KG1 (cell line): ENCODE data around the gene GALNT9.

Experiments used
- DNase-seq: peaks from one replicate; lab custom pipeline; 2025; lab: John Stamatoyannopoulos, UW

GALNT9 gene

DNA sequence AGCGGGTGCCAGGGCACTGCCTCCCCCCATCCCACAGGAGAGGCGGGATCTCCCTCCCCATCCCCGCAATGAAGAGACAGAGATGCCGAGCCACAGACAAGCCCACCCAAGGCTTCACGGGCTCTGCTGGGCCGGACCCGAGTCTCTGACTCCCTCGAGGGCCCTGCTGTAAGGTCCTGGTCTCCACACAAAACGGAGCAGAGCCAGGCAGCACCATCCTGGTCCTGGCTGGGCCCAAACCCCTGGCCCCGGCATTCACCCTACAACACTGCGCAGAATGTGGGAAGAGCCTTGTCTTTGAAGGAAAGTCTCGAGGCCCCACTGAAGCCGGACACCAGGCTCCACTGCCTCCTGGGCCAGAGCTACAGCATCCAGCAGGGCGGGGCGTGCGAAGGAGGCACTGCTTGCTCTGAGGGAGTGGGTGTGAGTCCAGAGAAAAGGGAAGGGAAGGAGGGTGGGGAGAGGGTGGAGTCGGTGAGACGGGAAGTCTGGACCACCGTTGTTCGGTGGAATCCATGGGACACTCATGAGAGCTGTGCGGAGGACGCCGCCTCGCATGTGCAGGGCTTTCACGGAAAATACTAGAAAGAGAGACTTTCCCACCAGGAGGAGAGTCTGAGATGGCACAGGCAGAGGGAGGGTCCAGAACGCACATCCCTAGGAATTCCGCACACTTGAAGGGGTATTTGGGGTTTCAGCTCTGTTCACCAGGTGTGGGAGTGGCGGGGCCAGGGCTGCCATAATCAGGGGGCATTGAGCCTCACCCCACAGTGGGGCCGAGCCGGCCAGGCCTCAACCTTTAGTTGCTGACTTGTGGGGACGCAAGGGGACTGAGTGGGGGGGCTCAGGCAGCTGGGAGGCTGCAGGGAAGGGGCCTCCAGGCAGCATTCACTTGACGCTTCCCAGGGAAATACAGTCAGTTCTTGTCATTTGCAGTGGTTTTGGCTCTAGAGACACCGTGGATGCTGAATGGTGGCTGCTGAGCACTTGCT is 36.8 kb downstream of the GALNT9 start:
- no peak for DNase-seq

DNA sequence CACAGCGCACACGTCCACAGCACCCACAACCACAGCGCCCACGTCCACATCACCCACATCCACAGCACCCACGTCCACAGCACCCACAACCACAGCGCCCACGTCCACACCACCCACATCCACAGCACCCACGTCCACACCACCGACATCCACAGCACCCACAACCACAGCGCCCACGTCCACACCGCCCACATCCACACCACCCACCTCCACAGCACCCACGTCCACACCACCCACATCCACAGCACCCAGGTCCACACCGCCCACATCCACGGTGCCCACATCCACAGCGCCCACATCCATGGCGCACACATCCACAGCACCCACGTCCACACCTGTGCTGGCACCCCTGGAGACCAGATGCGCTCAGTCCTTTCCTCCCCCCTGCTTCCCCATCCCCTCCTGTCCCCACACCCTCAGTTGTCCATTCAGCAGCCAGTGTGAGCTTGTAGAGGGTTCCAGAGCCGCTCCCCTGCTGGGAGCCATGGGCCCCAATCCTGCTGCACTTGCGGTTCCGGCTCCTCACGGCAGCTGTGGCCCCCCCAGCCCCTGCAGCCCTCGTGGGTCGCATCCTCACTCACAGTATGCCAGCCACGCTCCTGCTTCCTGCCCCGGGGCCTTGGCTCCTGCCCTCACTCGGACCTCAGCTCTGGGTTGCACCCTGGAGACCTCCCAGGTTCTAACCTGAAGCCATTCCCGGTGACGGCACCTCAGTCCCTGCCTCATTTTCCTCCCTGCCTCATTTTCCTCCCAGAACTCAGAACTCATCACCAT is 37.8 kb downstream of the GALNT9 start:
- no peak for DNase-seq

DNA sequence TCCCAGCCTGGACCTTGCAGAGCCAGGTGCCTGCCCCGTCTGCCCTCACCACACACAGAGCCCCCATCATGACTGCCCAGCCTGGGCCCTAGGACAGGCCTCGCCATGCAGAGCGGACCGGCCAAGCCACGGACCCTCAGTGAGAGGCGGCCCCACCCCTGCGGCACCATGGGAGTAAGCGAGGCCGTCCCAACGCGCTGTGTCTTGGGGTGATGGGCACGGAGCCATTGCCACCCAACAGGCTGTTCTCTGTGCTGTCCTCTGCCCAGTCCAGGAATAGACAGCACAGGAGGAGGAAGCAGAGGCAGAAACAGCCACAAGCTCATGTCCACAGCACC is 39.2 kb downstream of the GALNT9 start:
- no peak for DNase-seq

DNA sequence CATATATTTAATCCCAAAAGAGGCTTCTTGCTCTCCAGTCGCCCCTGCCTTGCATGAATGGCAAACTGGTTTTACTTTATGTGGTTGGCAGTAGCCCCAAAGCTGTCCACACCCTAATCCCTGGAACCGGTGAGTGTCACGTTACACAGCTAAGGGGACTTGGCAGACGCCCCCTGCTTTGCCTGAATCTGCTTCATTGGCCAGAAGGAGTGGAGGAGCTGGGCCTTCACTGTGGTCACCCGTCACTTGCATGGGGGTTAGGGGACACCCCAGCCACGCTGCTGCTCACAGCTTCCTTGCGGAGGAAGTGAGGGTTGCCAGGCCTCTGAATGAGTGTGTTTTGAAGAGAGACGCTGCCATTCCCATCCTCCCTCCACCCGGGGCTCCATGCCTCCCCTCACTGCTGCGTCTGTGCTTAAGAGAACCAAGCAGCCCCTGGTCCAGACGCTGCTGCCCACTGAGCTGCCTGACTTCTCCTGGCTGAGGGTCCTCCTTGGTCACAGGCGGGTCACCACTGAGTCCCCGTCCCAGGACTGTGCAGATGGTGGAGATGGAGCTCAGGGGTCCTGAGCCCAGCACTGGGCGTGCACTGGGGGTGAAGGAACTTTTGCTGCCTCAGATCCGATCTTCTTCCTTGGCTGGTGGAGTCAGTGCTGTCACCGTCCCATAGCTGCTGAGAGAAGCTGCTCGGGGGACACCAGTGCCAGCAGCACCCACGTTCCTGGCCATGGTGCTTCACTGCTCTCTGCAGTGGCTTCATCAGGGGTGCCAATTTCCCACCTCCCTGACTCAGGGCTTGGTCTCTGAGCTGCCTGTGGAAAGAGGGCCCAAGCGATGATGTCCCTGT is 39.8 kb downstream of the GALNT9 start:
- DNase-seq, result no peak

DNA sequence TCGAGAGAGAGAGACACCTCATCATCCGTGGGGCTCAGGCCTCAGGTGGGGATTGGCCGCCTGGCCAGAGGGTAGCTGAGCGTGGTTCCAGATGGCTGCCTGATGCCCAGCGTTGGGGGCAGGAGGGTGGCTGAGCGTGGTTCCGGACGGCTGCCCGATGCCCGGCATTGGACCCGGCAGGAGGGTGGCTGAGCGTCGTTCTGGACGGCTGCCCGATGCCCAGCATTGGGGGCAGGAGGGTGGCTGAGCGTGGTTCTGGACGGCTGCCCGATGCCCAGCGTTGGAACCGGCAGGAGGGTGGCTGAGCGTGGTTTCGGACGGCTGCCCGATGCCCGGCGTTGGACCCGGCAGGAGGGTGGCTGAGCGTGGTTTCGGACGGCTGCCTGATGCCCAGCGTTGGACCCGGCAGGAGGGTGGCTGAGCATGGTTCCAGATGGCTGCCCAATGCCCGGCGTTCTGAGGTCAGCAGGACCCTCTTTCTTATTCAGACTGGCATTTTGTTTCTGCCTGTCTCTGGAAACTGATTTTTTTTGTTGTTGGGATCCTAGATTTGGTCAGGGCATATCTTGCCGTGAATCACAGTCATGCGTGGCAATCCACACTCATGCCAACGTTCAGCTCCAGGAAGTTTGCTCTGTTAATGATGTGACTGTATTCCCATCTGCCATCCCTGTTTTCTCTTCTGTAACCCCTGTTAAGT is 40.7 kb downstream of the GALNT9 start:
- DNase-seq, result no peak

DNA sequence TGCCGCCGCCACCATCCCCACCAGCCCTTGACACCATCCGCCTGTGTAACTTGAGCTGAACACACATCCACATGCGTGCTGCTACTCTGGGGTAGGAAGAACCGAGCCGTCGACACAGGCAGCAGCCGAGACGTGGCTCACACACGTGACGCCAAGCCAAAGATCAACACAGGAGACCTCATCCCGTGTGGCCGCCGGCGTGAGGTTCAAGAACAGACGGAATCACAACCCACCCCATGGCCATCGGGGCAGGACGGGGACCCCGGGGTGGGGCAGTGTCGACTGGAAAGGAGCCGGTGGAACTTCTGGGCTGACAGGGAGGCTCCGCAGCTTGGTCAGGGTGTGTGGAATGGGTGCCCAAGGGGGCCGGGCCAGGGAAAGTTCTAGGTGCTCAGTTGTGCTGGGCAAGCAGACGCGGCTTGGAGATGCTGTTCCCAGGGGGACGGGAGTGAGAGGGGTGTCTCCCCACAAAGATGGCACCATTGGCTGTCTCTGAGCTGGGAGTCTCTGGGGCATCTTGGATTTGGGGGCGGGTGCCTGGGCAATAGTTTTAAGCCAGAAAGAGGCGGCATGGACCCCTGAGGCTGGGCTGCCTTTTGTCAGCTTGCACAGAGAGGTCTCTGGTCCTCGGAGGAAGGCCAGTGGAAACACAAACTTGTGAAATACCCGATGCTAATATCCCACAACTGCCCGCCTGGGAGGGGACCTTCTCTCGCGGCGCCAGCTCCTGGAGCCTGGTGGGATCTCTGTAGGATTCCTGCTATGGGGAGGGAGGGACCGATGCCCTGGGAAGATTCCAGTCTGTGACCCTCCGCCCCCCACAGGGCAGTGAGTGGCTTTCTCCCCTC is 41.8 kb downstream of the GALNT9 start:
- no peak for DNase-seq

DNA sequence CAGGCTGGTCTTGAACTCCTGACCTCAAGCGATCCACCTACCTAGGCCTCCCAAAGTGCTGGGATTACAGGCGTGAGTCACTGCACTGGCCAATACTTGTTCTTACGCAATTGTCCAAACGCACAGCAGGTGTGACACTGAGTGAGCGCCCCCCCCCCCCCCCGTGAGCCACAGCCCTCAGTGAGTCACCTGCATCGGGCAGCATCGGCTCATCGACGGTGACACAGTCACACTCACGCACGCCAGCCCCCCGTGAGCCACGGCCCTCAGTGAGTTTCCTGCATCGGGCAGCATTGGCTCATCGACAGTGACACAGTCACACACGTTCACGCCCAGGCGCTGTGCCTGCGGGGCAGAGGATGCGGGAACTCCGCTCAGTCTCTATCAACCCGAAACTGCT is 42.5 kb downstream of the GALNT9 start:
- DNase-seq, result no peak

DNA sequence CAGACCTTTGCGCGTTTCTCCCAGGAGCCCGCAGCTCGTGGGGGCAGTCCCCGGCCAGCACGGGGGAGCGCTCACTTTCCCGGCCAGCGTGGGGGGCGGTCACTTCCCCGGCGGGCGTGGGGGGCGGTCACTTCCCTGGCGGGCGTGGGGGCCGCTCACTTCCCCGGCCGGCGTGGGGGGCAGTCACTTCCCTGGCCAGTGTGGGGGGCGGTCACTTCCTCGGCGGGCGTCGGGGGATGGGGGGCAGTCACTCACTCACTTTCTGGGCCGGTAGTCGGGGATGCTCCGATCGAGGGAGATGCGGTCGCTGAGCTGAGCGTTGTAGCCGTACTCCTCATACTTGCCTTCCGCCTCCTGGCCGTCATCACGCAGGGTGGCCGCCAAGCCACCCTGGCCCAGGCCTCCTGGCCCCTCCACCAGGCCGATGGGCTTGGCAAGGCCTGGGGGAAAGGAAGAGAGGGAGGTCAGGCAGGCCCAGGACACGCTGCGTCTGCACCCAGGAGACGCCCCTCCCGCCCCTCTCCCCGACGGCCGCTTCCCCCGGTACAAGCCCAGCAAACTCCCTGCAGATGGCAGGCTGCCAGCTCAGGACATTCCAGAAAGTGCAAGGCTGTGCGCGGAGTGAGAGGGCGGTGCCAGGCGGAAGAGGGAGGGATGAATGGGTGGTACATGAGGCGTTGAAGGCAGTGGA is 43.3 kb downstream of the GALNT9 start:
- no peak for DNase-seq

DNA sequence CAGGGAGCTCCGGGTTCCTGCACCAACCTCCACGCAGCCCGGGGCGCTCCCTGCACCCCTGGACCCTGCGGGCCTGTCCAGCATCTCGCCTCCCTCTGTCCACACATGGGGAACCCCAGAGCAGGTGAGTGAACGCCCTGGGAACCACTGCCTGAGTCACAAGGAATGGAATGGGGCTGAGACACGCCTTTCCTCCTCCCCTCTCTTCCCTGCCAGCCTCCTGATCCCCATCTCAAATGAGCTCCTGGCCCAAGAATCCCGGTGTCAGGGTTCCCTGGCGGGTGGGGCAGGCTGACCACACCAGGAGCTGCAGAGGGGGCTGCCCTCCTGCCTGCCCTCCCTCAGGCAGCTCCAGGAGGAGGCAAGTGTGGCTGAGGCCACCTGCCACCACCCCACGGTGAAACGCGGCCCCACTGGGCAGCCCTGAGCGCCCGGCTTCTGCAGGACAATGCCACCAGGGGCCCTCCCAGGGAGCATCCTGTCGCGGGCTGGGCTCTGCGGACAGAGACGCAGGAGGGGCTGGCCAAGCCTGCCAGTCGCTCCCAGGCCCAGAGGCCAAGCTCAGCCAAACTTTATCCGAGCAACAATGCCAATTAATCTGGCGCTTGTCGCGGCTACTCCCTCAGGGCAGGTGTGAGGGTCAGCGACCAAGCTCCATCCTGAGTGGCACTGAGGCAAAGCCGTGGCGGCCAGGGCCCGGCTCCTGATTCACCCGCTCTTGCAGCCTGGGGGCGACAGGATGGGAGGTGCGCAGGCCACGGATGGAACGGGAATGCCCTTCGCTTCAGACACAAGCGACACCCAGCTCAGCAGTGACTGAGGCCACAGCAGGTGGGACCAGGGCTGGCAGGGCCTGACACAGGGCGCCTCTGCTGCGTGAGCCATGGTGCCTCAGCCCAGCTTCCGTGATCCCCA is 44.3 kb downstream of the GALNT9 start:
- no peak for DNase-seq

DNA sequence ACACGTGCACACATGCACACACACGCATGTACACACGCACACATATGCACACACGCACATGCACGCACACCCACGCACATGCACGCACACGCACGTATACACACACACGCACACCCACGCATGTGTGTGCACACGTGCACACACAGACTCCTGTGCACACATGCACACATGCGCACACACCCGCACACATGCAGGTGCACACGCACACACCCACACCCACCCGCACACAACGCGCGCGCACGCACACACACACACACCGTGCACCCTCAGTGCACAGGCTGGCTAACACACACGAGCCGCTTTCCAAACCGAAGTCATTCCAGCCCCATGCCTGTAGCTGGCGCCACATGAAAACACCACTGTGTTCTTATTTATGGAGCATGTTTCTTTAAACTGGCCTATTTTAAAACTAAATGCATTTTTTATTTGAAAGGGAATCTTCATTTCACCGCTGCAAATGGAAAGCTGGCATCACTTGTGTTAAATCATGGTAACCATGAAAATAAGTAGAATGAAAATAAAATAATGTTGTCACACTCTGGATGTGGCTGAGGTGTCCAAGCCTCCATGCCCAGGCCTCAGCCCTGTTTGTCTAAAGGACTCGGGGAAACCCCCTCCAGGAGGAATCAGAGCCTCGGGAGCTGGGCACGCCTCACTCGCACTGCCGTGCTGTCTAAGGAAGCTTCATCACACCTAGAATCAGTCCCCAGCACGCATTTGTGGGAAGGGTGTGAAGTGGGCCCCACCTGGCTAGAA is 45.1 kb downstream of the GALNT9 start:
- no peak for DNase-seq

DNA sequence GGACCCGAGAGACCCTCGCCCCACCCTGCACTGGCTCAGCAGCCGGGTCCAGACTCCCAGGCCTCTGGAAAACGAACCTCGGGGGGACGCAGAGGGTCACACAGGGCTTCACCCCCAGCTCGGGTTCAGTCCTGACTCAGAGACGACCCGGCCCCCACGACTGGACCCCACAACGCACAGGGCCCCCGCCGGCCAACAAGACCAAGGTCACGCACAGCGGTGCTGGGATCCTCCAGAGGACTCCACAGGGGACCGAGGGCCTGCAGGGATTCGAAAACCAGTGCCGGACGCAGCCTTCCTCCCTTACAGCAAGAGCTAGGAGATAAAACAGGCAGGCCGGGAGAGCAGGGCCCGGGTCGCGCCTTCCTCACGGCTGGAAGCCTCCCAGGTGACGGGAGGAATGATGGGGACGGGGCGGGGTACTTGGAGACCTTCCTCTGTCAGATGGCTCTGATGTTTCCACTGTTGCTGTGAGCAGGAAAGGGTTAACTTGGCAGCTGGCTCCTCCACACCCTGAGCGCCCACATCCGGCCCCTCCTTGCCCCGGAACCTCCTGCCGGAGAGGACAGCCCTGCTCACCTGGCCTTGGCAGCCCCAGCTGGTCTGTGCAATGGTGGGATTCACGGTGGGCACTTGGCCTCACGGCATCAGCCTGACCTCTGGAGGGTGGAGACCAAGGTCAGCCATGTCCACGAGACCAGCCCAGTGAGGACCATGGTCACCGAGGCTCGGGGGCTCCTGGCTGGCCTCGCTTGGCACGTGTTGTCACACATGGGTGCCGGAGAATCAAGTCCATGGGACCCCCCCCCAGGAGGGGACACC is 46.2 kb downstream of the GALNT9 start:
- no peak for DNase-seq

DNA sequence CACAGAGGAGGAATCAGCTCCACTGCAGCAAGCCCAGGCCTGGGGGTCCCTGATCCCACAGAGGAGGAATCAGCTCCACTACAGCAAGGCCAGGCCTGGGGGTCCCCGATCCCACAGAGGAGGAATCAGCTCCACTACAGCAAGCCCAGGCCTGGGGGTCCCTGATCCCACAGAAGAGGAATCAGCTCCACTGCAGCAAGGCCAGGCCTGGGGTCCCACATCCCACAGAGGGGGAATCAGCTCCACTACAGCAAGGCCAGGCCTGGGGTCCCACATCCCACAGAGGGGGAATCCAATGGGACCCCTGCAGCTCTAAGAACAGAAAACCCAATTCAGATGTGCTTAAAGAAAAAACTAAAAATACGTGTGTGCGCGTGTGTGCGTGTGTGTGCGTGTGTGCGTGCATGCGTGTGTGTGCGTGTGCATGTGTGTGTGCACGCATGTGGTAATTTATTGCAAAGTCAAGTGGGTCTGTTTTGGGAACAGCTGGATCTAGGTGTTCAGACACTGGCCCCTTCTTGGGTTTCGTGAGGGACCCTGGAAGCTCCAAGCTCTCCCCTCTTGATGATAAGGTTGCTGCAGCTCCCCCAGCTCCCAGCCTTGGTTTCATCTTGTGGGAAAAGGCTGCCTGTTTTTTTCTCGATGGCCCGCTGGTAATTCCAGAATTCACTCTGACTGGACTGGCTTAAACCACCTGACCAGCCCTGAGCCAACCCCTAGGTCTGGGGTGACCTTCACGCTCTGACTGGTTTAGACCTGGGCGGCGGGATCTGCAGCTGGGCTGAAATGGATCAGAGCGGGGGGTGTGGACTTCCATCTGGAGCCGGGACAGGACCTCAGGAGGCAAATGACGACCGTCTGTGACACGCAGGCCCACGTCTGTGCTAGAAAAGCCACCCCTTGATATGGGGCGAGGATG is 47.1 kb downstream of the GALNT9 start:
- DNase-seq, result no peak

DNA sequence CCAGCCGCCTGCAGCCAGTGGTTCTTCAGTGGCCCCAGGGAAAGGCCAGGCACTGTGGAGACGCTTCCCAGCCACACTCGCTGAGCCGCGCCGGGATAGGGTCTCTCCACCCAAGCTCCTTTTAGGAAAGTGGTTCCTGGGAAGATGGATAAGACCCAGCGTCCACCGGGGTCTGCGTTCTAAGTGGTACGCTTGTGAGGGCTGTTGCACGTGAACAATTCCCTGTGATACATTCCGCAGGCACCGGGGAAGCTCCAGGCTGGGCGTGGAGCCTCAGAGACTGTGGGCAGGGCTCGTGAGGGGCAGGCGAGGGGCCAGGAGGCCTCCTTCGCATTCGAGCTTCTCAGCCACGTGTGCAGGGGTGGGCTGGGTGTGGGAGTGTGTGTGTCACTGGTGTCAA is 48.4 kb downstream of the GALNT9 start:
- DNase-seq, result no peak

DNA sequence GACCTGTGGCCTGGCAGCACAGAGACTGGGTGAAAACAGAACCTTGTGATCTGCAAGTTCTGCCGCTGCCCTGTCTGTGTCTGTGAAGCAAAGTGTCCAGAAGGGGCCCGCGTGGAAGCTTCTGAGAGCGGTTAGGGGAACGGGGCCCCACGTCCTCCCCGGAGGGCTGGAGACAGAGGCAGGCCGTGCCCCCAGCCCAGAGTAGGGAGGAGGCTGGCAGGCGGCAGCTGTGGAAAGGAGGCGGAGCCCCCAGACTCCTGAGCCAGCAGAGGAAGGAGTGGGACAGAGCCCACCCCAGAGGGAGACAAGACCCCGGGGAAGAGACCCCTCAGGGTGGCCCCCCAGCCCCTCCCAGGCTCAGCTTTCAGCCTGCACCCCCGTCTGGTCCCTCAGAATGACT is 49.0 kb downstream of the GALNT9 start:
- no peak for DNase-seq

DNA sequence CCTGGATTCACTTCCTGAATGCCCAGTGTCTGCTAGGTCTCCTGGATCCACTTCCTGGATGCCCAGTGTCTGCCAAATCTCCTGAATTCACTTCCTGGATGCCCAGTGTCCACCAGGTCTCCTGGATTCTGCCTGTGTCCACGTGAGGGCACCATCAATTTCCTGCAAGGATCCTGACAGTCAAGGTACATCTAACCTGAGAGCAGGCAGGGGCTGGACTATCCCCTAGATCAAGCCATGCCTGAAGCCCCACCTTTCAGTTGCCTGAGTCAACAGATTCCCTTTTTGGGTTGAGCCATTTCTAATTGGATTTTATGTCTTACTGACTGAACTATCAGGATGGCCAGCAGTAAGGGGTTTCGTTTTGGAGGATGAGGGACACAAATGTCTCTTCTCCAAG is 49.5 kb downstream of the GALNT9 start:
- DNase-seq, result no peak

DNA sequence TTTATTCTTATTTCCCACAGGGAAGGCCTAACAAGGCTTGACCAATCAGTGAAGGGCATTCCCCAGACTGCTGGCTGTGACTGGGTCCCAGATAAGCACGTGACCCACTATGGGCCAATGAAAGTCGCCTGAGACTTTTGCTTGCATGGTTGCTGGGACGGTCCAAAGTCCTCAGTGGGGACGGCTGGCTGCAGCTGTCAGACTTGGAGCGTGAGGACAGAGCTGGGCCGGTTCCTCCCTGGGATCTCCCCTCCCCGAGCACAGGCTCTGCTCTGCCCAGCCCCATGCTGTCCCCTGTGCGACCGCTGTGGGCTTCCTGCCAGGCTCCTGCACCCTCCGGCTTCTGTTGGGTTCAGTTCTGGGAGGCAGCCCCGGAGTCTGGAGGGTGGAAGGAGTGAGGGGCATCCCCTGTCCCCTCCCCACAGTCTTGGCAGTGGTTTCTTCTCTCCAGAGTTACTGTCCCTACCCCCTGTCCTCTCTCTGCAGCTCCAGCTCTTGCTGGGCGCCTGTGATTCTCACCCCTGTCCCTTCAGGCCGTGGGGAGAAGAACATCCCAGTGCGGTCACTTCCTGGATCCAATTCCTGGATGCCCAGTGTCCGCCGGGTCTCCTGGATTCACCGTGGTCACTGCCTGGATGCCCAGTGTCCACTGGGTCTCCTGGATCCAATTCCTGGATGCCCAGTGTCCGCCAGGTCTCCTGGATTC is 50.1 kb downstream of the GALNT9 start:
- no peak for DNase-seq
